HepG2 (cell line): ENCODE data around the gene ZCCHC7. TPM values are rescaled to one million over a fixed set of nuclear protein-coding genes. Genes with fewer than 3 reads are reported as not detected.

ENCODE experiments used
- CAMTA2 ChIP-seq: sonication (generic); formaldehyde crosslinking; IDR thresholded peaks from 2 replicates; pipeline ENCODE4 v1.4.0; 2020; ENCODE audit warnings: mild to moderate bottlenecking, missing genetic modification reagents, borderline replicate concordance
- CEBPZ ChIP-seq: IDR thresholded peaks from 2 replicates; pipeline ENCODE4 v1.6.1; 2012; ENCODE audit warnings: low read length, improper control_type of control experiment
- GPN1 ChIP-seq: sonication (generic); formaldehyde crosslinking; IDR thresholded peaks from 2 replicates; pipeline ENCODE4 v1.5.1; 2020; ENCODE audit warnings: missing genetic modification reagents, borderline replicate concordance
- KDM4B ChIP-seq: sonication (generic); formaldehyde crosslinking; IDR thresholded peaks from 2 replicates; pipeline ENCODE4 v1.4.0; 2020; ENCODE audit warnings: missing genetic modification reagents
- NAIF1 ChIP-seq: sonication (generic); formaldehyde crosslinking; IDR thresholded peaks from 2 replicates; pipeline ENCODE4 v1.5.0; 2020; ENCODE audit warnings: mild to moderate bottlenecking, missing genetic modification reagents, borderline replicate concordance
- NR3C1 ChIP-seq: sonication (generic); formaldehyde crosslinking; IDR thresholded peaks from 2 replicates; pipeline ENCODE4 v1.4.0; 2020; ENCODE audit warnings: missing genetic modification reagents
- PITX1 ChIP-seq: sonication (generic); formaldehyde crosslinking; IDR thresholded peaks from 2 replicates; pipeline ENCODE4 v1.5.1; 2020; ENCODE audit warnings: mild to moderate bottlenecking, missing genetic modification reagents
- REL ChIP-seq: sonication (generic); formaldehyde crosslinking; conservative IDR thresholded peaks from 2 replicates; pipeline ENCODE4 v1.8.0; 2022; ENCODE audit warnings: mild to moderate bottlenecking, missing genetic modification reagents, moderate library complexity
- RFXANK ChIP-seq: IDR thresholded peaks from 2 replicates; pipeline ENCODE4 v1.6.1; 2016
- RXRB ChIP-seq: IDR thresholded peaks from 2 replicates; pipeline ENCODE4 v1.6.1; 2016; ENCODE audit warnings: borderline replicate concordance, missing genetic modification reagents, missing compliant biosample characterization
- STAT6 ChIP-seq: sonication (generic); formaldehyde crosslinking; IDR thresholded peaks from 2 replicates; pipeline ENCODE4 v1.4.0; 2020; ENCODE audit warnings: missing genetic modification reagents, mild to moderate bottlenecking, borderline replicate concordance
- TAF15 ChIP-seq: fragments of 200-400 bp; formaldehyde crosslinking; IDR thresholded peaks from one replicate; pipeline ENCODE4 v1.6.1; 2018; ENCODE audit warnings: mild to moderate bottlenecking, low read depth, low read length; ENCODE audit not compliant: poor library complexity, severe bottlenecking
- ZKSCAN1 ChIP-seq: fragments of 150-350 bp; IDR thresholded peaks from 2 replicates; pipeline ENCODE4 v1.6.1; 2014; ENCODE audit warnings: low read length
- ZNF335 ChIP-seq: sonication (generic); formaldehyde crosslinking; IDR thresholded peaks from 2 replicates; pipeline ENCODE4 v1.4.0; 2020; ENCODE audit warnings: missing genetic modification reagents
- ZNF337 ChIP-seq: sonication (generic); formaldehyde crosslinking; IDR thresholded peaks from 2 replicates; pipeline ENCODE4 v1.5.1; 2020; ENCODE audit warnings: missing genetic modification reagents, low read depth, mild to moderate bottlenecking, borderline replicate concordance
- ZNF441 ChIP-seq: sonication (generic); formaldehyde crosslinking; IDR thresholded peaks from 2 replicates; pipeline ENCODE4 v1.7.0; 2021; ENCODE audit warnings: missing genetic modification reagents, borderline replicate concordance
- ZNF547 ChIP-seq: sonication (generic); formaldehyde crosslinking; IDR thresholded peaks from 2 replicates; pipeline ENCODE4 v1.5.1; 2020; ENCODE audit warnings: mild to moderate bottlenecking, missing genetic modification reagents
- ZNF619 ChIP-seq: sonication (generic); formaldehyde crosslinking; IDR thresholded peaks from 2 replicates; pipeline ENCODE4 v1.4.0; 2020; ENCODE audit warnings: mild to moderate bottlenecking, missing genetic modification reagents
- ZNF709 ChIP-seq: sonication (generic); formaldehyde crosslinking; IDR thresholded peaks from 2 replicates; pipeline ENCODE4 v1.5.0; 2020; ENCODE audit warnings: mild to moderate bottlenecking, missing genetic modification reagents
- ZNF747 ChIP-seq: sonication (generic); formaldehyde crosslinking; IDR thresholded peaks from 2 replicates; pipeline ENCODE4 v1.8.1; 2023; ENCODE audit warnings: missing genetic modification reagents, mild to moderate bottlenecking, borderline replicate concordance
- ZNF766 ChIP-seq: sonication (generic); formaldehyde crosslinking; IDR thresholded peaks from 2 replicates; pipeline ENCODE4 v1.5.0; 2020; ENCODE audit warnings: missing genetic modification reagents, borderline replicate concordance
- ZSCAN31 ChIP-seq: sonication (generic); formaldehyde crosslinking; IDR thresholded peaks from 2 replicates; pipeline ENCODE4 v1.5.0; 2020; ENCODE audit warnings: low read depth, mild to moderate bottlenecking, missing genetic modification reagents
- polyA plus RNA-seq, 8 experiments: library from polyadenylated mRNA; depleted of rRNA in 3 of 8; stranded (reverse) in 7 of 8; unstranded in 1 of 8; fragments of >200 nt; fragmentation: Illumina TruSeq in 4 of 8; extraction: Trizol in 4 of 8; gene quantifications; 2 replicates each; pipeline versions ENCODE4 v1.2.1 to v1.2.3, GENCODE V29; 2011 to 2016; ENCODE audit warnings: low read depth in 4 of 8, missing spikeins in 1 of 8, mixed read lengths in 1 of 8; ENCODE audit not compliant: insufficient read depth in 1 of 8
- total RNA-seq, 5 experiments: library from RNA; depleted of rRNA; stranded (reverse); fragments of >200 nt; fragmentation: Illumina TruSeq; extraction: Trizol; gene quantifications; 2 replicates each; pipeline ENCODE4 v1.2.3, GENCODE V29; 2016; ENCODE audit warnings: low read depth in 1 of 5
- TF ChIP-seq, protein P1 (sequence below): sonication (generic); formaldehyde crosslinking; IDR thresholded peaks from 2 replicates; pipeline ENCODE4 v1.4.0; 2020; ENCODE audit warnings: missing genetic modification reagents, mild to moderate bottlenecking, borderline replicate concordance

The ZCCHC7 gene
- total and polyA plus RNA-seq, 2 of the 13 experiments (the other 11 are each of a cell fraction or from before 2014, with no cell fraction given): 13.6 to 19.3 TPM

DNA sequence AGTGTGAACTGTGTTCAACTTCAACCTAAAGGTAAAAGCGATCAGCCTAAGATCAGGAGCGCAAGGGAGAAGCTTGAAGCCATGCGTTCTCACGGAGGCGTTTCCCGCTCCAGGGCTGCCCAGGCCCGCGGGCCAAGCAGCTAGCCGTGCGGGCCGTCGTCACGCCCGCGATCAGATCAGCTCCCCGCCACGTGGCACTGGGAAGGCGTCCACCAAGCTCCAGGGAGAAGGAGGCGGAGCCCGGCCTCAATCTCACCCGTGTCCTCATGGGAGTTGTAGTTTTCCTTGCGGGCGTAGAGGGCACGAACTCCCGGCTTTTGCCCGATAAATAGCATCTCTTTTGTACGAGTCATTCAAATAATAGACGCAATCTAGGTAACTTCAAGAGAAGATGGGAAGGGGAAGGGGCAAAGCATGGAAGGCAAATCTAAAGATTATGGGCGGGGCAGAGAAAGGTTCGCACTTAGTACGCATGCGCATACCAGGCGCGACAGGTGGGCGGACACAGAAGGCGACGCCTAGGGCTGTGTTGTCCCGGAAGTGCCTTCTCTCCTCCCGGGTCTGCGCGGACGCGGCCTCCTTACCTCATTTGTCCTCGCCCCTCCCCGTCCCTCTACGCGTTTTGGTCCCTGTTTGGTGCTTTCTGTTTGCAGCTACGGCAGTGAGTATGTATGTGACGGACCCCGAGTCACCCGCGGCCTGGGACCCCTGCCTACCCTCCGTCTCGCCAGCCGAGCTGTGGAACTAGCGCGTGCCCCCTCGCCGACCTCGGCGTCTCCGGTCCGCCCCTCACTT lies 40.8 kb upstream of the ZCCHC7 start (continued):
- TF ChIP-seq ZSCAN31 (peak; percentile 97), ZNF709 (CRISPR knock-in tag) (peak; percentile 99), TAF15 (no peak), ZNF335 (CRISPR knock-in tag) (peak; percentile 93), CAMTA2 (CRISPR knock-in tag) (peak; percentile 99), RXRB (peak; percentile 73; the same call in 1 of the 2 replicates), KDM4B (CRISPR knock-in tag) (peak; percentile 63), ZNF547 (CRISPR knock-in tag) (peak; percentile 100), ZNF337 (CRISPR knock-in tag) (peak; percentile 71; the same call in 1 of the 2 replicates), NAIF1 (CRISPR knock-in tag) (peak; percentile 94), ZKSCAN1 (no peak), ZNF441 (peak; percentile 96), ZNF619 (CRISPR knock-in tag) (0 out of 2 replicates have a peak, but pooled peaks have one; percentile 76), STAT6 (CRISPR knock-in tag) (no peak), PITX1 (CRISPR knock-in tag) (peak; percentile 83), REL (CRISPR knock-in tag) (peak; percentile 99), CEBPZ (no peak), RFXANK (CRISPR knock-in tag) (no peak), NR3C1 (CRISPR knock-in tag) (no peak), ZNF766 (peak; percentile 99), ZNF747 (CRISPR knock-in tag) (peak; percentile 98; the same call in 1 of the 2 replicates), GPN1 (CRISPR knock-in tag) (peak; percentile 88; the same call in 1 of the 2 replicates)
- TF ChIP-seq, protein P1, sequence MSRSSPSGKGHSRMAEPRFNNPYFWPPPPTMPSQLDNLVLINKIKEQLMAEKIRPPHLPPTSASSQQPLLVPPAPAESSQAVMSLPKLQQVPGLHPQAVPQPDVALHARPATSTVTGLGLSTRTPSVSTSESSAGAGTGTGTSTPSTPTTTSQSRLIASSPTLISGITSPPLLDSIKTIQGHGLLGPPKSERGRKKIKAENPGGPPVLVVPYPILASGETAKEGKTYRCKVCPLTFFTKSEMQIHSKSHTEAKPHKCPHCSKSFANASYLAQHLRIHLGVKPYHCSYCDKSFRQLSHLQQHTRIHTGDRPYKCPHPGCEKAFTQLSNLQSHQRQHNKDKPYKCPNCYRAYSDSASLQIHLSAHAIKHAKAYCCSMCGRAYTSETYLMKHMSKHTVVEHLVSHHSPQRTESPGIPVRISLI: peak; percentile 64; the same call in 1 of the 2 replicates
